ENCODE results near the gene CCAR1.
"Not testable (repeated sequence)": the region's sequence is repeated elsewhere in the genome, so short reads cannot be mapped to it uniquely, and the experiment has no call there.

The CCAR1 gene

DNA sequence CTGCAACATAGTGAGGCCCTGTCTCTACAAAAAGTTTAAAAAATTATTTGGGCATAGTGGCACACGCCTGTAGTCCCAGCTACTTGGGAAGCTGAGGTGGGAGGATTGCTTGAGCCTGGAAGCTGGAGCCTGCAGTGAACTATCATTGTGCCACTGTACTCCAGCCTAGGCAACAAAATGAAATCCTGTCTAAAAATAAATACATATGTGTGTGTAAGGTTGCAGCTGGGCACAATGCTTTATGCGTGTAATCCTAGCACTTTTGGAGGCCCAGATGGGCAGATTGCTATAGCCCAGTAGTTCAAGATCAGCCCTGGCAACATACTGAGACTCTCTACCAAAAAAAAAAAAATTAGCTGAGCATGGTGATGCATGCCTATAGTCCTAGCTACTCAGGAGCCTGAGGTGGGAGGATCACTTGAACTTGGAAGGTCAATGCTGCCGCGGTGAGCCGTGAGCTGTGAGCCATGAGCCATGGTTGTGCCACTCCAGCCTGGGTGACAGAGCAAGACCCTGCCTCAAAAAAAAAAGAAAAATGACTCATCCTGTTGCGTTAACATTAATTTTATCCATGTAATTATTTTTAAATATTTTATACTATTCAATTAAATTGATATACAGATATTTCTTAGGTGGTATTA, 38.3 kb downstream of the CCAR1 start:
- no peak for DNase-seq

DNA sequence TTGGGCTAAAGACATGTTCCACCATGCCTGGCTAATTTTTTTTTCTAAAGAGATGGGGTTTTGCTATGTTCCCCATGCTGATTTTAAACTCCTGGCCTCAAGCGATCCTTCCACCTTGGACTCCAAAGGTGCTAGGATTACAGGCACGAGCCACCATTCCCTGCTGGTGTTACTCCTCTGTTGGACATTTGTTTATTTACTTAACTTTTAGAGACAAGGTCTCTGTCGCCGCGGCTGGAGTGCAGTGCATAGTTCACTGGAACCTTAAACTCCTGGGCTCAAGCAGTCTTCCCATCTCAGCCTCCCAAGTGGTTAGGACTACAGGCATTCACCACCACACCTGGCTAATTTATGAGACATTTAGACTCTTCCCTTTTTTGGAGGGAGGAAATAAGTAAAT, 38.9 kb downstream of the CCAR1 start:
- DNase-seq: no peak

DNA sequence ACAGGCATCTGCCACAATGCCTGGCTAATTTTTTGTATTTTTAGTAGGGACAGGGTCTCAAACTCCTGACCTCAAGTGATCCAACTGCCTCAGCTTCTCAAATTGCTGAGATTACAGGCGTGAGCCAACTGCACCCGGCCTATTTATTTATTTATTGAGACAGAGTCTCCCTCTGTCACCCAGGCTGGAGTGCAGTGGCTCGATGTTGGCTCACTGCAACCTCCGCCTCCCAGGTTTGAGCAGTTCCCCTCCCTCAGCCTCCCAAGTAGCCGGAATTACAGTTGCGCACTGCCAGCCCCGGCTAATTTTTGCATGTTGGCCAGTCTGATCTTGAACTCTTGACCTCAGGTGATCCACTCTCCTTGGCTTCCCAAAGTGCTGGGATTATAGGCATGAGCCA, 46.4 kb downstream of the CCAR1 start:
- DNase-seq: not testable (repeated sequence)

DNA sequence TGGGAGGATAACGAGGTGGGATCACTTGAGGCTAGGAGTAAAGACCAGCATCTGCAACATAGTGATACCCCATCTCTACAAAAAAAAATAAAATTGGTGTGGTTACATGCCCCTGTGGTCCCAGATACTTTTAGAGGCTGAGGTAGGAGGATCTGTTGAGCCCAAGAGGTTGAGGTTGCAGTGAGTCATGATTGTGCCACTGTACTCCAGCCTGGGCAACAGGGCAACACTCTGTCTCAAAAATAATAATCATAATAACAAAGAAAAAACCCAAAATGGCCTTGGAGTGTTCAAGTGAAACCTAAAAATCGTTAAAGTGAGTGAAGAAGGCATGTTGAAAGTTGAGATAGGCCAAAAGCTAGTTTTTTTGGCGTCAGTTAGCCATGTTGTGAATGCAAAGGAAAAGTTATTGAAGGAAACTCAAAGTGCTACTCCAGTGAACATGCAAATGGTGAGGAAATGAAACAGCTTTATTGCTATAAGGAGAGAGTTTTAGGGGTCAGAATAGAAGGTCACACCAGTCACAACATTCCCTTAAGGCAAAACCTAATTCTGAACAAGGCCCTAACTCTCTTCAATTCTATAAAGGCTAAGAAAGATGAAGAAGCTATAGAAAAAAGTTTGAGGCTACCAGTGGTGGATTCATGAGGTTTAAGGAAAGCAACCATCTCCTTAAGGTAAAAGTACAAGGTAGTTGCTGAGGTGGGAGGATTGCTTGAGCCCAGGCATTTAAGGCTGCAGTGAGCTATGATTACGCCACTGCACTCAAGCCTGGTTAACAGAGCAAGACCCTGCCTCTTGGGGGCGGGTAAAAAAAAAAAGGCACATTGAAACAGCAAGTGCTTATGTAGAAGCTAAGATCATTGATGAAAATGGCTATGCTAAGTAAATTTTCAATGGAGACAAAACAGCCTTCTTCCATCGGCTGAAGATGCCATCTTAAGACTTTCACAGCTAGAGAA, 60.9 kb downstream of the CCAR1 start:
- no peak for DNase-seq

DNA sequence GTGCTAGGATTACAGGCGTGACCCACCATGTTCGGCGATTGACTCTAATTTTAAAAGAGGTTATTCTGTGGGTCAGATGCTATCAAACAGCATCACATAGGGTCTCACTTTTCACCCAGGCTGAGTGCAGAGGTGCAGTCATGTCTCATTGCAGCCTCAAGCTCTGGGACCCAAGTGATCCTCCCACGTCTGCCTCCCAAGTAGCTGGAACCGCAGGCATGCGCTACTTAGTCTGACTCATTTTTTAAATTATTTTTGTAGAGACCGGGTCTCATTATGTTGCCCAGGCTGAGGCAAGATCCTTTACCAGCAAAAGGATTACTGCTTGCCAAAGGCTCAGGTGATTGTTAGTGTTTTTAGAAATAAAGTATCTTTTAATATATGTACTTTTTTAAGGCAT, 63.4 kb downstream of the CCAR1 start:
- no peak for DNase-seq

DNA sequence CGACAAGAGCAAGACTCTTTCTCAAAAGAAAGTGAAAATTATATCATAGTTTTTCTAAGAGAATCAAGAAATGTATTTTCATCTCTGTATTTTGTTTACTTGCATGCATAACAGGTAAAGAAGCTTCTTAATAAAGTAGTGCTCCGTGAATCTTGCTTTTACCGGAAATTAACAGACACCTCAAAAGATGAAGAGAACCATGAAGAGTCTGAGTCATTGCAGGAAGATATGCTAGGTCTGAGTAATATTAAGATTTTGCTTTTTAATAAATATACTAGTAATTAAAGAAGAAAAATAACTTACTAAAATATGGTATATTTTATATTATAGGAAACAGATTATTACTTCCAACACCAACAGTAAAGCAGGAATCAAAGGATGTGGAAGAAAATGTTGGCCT, 66.8 kb downstream of the CCAR1 start:
- peak in 1 of 5 experiments; percentile 72 for DNase-seq

DNA sequence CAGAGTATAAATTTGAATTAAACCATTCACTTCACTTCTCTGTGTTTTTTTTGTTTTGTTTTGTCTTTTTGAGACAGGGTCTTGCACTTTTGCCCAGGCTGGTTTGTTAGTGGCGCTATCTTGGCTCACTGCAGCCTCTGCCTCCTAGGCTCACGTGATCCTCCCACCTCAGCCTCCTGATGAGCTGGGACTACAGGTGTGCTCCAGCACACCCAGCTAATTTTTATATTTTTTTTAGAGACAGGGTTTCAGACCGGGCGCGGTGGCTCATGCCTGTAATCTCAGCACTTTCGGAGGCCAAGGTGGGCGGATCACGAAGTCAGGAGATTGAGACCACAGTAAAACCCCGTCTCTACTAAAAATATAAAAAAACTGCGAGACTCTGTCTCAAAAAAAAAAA, 69.4 kb downstream of the CCAR1 start:
- DNase-seq: no peak

DNA sequence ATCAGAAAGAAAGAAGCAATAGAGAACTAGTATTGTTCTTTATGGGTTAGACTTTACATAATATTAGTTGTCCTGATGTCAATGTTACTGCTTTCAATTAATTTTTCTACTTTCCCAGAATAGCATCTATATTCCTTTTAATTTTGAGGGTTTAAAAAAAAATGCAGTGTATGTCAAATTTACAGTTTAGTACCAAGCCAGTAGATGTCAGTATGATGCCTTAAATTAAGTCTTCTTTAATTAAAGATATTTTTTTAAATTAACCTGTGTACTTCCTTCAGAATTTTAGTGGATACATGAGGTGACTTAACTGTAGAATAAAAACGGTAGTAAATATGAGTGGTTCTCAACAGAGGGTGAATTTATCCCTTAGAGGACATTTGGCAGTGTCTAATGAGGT, 71.1 kb downstream of the CCAR1 start:
- DNase-seq: peak in 1 of 5 experiments; percentile 6

DNA sequence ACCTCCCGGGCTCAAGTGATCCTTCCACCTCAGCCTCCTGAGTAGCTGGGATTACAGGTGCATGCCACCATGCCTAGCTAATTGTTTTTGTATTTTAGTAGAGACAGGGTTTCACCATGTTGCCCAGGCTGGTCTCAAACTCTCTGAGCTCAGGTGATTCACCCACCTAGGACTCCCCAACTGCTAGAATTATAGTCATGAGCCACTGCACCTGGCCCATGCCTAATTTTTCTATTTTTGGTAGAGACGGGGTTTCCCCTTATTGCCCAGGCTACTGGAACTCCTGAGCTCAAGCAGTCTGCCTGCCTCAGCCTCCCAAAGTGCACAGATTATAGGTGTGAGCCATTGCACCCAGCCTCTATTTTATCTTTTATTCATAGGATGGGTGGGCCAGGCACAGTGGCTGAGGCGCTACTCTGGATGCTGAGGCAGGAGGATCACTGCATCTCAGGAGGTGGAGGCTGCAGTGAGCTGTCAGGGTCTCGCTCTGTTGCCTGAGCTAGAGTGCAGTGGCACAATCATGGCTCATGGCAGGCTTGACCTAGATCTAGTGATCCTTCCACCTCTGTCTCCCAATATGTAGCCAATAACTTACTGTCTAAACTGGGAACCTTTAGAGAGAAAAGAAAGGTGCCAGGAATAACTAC, 75.0 kb downstream of the CCAR1 start:
- no peak for DNase-seq

DNA sequence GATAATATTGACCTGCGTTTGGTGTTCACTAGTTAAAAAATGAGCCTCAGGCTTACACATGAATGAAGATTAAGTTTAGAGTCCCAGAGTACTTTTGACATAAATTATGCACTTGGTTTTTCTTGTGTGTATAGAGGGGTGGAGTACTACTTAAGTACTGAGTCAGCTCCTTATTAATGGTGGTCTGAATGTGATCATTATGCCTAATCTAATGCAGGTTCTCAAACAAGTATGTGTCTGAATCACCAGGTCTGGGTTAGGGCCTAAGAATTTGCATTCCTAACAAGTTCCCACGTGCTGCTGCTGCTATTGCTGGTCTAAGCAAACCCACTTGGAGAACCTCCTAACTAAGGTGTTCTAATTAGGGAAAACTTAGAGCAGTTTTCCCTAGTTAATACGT, 75.6 kb downstream of the CCAR1 start:
- DNase-seq: no peak

DNA sequence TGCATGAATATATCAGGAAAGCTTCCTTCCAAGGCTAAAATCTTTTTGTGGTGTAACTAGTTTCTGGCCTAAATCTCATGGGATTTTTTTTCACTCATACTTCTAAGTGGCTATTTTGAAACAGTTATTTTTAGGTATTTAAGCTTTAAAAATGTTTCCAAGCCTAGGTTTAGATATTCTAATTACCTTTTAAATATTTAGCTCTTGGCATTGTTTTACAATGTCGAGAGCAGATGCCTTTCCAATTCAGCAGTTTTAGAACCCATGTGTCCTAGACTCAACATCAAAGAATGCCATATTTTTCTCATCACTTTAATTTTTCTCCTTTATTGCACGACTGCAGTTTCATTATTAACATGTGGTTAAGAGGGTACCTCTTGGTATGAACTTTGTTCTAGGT, 79.2 kb downstream of the CCAR1 start:
- DNase-seq: no peak

DNA sequence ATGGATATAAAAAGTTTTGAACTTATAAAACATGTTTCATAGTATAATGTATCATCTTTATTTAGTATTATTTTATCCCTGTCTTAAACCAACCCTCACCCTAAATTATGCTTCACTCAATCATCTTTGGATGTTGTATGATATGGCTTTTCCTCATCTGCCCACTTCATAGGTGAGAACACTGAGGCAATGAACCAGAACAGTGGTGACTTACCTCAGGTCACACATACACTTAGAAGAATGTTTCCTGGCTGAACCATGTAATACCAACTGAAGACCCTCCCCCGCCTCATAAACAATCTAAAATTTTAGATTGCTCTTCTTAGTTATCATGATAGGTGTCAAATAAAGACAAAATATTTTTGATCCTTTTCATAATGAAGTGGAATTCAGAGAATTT, 83.7 kb downstream of the CCAR1 start:
- DNase-seq: no peak

DNA sequence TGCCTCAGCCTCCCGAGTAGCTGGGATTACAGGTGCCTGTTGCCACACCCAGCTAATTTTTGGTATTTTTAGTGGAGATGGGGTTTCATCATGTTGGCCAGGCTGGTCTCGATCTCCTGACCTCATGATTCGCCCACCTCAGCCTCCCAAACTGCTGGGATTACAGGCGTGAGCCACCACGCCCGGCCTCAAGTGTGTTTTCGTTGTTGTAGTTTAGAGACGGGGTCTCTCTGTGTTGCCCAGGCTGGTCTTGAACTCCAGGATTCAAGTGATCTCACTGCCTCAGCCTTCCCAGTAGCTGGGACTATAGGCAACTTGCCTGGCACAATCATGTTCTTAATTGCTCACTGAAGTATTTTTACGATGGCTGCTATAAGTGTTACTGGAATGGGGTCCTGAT, 89.8 kb downstream of the CCAR1 start:
- DNase-seq: not testable (repeated sequence)

DNA sequence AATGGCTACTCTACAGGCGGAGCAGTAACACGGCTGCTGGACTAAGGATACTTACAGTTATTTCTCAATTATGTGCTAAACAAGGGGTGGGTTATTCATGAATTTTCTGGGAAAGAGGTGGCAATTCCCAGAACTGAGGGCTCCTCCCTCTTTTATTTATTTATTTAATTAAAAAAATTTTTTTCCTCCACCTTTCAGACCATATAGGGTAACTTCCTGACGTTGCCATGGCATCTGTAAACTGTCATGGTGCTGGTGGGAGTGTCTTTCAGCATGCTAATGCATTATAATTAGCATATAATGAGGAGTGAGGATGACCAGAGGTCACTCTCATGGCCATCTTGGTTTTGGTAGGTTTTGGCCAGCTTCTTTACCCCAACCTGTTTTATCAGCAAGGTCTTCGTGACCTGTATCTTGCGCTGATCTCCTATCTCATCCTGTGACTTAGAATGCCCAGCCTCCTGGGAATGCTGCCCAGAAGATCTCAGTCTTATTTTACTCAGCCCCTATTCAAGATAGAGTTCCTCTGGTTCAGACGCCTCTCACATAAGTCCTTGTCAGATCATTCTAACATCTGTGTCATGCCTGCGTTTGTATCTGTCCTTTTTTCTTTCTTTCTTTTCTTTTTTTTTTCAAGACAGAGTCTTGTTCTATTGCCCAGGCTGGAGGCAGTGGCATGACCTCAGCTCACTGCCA, 90.4 kb downstream of the CCAR1 start:
- no peak for DNase-seq

DNA sequence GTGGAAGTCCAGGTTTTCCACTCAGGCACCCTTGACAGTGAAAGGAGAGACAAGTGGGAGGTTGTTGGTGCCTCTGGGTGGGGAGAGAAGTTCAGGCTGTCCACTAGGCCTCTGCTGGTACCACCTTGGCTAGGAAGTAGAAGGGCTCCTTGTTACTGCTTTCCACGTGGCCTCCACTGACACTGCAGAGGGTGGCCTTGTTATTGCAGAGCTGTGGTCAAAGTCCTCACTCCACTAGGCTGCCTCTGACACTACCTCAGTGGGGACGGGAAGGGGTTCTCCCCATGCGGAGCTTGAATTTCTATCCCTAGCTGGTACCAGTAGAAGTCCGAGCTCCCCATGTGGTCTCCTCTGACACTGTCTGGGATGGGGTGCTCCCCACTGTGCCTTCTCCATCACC, 91.4 kb downstream of the CCAR1 start:
- DNase-seq: no peak

DNA sequence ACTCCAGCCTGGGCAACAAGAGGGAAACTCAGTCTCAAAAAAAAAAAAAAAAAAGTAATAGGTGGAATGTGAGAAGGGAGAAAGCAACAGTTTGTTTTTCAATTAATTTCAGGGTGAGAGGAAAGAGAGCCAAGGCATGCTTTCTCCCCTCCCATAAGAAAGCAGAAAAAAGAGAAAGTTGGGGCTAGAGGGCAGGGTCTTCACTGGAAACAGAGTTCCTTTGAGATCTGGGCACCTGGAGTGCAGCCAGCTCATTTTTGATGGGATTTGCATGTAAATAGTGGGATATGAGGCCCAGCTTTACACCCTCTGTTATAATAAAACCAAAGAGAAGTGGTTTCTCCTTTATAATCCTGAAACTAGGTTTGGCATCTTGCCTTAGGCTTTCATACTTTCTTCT, 92.5 kb downstream of the CCAR1 start:
- no peak for DNase-seq

DNA sequence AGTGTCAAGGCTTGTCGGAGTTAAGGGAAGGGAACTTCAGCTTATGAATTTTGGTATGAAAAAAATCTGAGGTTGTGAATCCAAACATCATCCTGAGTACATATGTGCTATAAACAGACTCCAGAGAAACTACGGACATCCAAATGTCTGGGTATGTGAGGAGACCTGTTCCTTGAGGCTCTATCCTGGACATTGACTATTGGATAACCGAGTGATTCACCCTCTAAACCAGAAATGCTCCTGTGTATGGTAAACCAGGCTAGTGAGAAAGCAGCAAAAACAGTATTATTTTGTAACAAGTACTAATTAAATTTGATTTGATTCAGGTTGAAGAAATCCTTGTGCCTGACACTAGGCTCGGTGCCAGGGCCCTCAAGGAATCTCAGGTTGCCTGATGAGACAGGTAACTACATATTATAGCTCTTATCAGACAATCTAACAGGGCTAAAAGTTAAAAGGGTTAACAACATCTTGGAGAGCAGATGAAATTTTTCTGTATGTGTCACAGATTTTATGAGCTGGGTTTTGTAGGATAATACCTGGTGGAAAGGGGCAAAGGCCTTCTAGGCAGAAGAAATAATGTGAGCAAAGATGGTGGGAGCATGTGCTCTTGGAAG, 95.9 kb downstream of the CCAR1 start:
- no peak for DNase-seq

DNA sequence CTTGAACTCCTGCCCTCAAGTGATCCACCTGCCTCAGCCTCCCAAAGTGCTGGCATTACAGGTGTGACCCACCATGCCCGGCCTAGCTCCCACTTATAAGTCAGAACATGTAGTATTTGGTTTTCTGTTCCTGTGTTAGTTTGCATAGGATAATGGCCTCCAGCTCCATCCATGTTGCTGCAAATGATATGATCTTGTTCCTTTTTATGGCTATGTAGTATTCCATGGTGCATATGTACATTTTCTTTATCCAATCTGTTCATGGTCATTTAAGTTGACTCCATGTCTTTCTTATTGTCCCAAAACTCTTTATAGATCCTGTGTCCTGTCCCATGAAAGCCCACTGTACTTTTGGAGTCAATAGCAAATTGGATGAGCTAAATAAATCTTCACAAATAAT, 99.3 kb downstream of the CCAR1 start:
- not testable (repeated sequence) for DNase-seq

DNA sequence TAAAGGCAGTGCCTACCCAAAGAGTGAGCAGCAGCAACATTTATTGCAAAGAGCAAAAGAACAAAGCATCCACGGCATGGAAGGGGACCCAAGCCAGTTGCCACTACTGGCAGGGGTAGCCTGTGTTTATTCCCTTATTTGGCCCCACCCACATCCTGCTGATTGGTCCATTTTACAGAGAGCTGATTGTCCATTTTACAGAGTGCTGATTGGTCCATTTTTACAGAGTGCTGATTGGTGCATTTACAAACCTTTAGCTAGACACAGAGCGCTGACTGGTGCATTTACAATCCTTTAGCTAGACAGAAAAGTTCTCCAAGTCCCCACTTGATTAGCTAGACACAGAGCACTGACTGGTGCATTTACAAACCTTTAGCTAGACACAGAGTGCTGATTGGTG, 101.6 kb downstream of the CCAR1 start:
- not testable (repeated sequence) for DNase-seq

DNA sequence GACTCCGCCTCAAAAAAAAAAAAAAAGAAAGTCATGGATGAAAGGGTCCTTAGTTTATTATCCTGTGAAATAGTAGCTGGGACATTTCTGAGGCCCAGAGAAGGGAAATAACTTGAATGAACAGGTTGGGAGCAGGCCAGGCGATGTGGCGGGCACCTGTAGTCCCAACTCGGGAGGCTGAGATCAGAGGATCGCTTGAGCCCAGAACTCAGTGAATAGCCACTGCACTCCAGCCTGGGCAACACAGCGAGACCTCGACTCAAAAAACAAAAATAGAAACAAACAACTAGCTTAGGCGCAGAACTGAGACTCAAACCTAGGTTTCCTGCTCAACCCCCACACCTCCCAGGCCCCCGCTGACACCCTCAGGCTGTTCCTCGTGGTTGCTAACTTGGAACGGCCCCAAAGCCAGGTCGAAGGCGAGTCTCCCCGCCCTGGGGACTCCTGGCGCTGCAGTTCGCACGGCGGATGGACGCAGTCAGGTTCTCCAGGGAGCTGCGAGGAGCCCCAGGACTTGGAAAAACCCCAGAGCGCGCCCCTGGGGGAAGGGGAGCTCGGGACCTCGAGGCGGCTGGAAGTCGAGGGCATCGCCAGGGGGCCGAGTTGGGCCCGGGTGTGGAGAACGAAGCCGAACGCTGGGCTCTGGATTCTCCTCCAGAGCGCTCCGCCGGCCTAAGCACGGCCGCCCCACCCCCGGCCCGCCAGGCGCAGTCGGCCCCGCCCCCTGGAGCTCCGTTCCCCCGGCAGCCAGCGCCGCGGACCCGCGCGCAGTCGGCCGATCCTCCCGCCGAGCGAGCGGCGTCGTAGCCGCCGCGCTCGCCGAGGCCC, 105.9 kb downstream of the CCAR1 start, which contains the start of gene STOX1:
Gene STOX1 (plus strand): TSS at position 768 of the 828 bp plus-strand sequence. CDS start 93 bp downstream, outside the sequence.
- DNase-seq: peak; percentile 11 to 85 (median 37)

DNA sequence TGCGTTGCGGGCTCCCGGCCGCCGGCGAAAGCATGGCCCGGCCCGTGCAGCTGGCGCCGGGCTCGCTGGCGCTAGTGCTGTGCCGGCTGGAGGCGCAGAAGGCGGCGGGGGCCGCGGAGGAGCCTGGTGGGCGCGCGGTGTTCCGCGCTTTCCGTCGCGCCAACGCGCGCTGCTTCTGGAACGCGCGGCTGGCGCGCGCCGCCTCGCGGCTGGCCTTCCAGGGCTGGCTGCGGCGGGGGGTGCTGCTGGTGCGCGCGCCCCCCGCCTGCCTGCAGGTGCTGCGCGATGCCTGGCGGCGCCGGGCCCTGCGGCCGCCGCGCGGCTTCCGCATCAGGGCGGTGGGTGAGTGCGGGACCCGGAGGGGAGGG, 106.5 kb downstream of the CCAR1 start:
- not testable (repeated sequence) for DNase-seq
